B cell (primary cell): Measurements from ENCODE around the gene PNKD.

Experiments used
- CTCF ChIP-seq: fragments of 200-600 bp; IDR thresholded peaks from one replicate; pipeline ENCODE4 v1.8.0; 2022; ENCODE audit warnings: antibody characterized with exemption, mild to moderate bottlenecking
- EZH2 ChIP-seq: IDR thresholded peaks from 2 replicates; pipeline ENCODE4 v1.6.1; 2012; ENCODE audit warnings: borderline replicate concordance, low read depth, mild to moderate bottlenecking, moderate library complexity, low read length; ENCODE audit not compliant: insufficient read depth, poor library complexity, severe bottlenecking

GRCh38 chr2:218259099-218259961, 11.0 kb upstream of the PNKD start:
- no peak for TF ChIP-seq CTCF
- TF ChIP-seq EZH2: no peak
